ENCODE data around the gene DDX24.

The DDX24 gene

GRCh38 chr14:94029671-94030203 is 51.3 kb downstream of the DDX24 start:
- DNase-seq: no peak

- DNase-seq: peak; percentile 69
Observed at GRCh38 chr14:94029265-94029664, 51.7 kb downstream of the DDX24 start.

- DNase-seq: no peak
Observed at GRCh38 chr14:94028450-94028826, 52.6 kb downstream of the DDX24 start.

- no peak for DNase-seq
Observed at GRCh38 chr14:94027566-94028449, 53.2 kb downstream of the DDX24 start.

GRCh38 chr14:94026889-94027469 is 54.0 kb downstream of the DDX24 start:
- DNase-seq: no peak

GRCh38 chr14:94026173-94026888 is 54.7 kb downstream of the DDX24 start, which contains the start of gene OTUB2:
OTUB2 (plus strand) TSS chr14:94026340; CDS start chr14:94026538, 198 bp downstream.
- peak; percentile 98 for DNase-seq

GRCh38 chr14:94025720-94026119 is 55.3 kb downstream of the DDX24 start:
- DNase-seq: no peak

GRCh38 chr14:94024549-94024948 is 56.5 kb downstream of the DDX24 start:
- no peak for DNase-seq

GRCh38 chr14:94022532-94023411 is 58.2 kb downstream of the DDX24 start:
- DNase-seq: peak; percentile 14

GRCh38 chr14:94021416-94022157 is 59.4 kb downstream of the DDX24 start:
- no peak for DNase-seq

- DNase-seq: peak; percentile 17
Observed at GRCh38 chr14:94021001-94021400, 60.0 kb downstream of the DDX24 start.

- DNase-seq: no peak
Observed at GRCh38 chr14:94020267-94020666, 60.7 kb downstream of the DDX24 start.

GRCh38 chr14:94019329-94019728 is 61.7 kb downstream of the DDX24 start:
- DNase-seq: no peak

- DNase-seq: no peak
Observed at GRCh38 chr14:94018308-94018707, 62.7 kb downstream of the DDX24 start.

- DNase-seq: no peak
Observed at GRCh38 chr14:94016446-94016976, 64.5 kb downstream of the DDX24 start.

GRCh38 chr14:94015223-94015622 is 65.8 kb downstream of the DDX24 start:
- no peak for DNase-seq

- DNase-seq: no peak
Observed at GRCh38 chr14:94014382-94014781, 66.6 kb downstream of the DDX24 start.

- peak; percentile 54 for DNase-seq
Observed at GRCh38 chr14:94011795-94012194, 69.2 kb downstream of the DDX24 start.

GRCh38 chr14:94010625-94011024 is 70.4 kb downstream of the DDX24 start:
- no peak for DNase-seq

GRCh38 chr14:94009767-94010166 is 71.2 kb downstream of the DDX24 start:
- DNase-seq: no peak

GRCh38 chr14:94008234-94008633 is 72.8 kb downstream of the DDX24 start:
- no peak for DNase-seq

Data from MV-4-11 (cell line).